Measurements from ENCODE around the gene CAGE1. TPM values are rescaled to one million over a fixed set of nuclear protein-coding genes. Genes with fewer than 3 reads are reported as not detected.
"Not testable (repeated sequence)": the region's sequence is repeated elsewhere in the genome, so short reads cannot be mapped to it uniquely, and the experiment has no call there.

CAGE1 gene
- total RNA-seq, 1 donor from 2014 or later: not detected

DNA sequence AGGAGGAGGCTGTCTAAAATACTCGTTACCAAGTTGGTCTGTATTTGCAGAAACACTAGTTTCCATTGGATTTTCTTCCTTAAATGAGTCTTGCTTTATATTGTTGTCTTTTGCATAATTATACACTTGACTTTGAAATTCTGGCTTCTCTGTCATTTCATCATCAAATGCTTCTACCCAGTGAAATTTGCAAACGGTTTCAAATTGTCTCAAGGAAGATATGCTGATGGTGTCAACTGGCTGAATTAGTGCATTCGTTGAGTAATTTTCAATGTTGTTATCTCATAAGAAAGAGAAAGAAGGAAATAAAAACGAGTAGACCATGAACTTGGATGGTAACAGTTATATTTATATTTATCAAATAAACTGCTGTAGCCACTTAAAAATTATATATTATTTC lies 10.8 kb downstream of the CAGE1 start:
- no peak overlapping the region for H3K27ac ChIP-seq
- no peaks in the 10 kb centered on the region for H3K27me3 ChIP-seq
- no peak for TF ChIP-seq CTCF (IDR thresholded peaks at IDR 0.05)
- H3K9me3 ChIP-seq: no peaks in the 10 kb centered on the region
- no peak for DNase-seq (ENCODE audit: low spot score in 2 of 2)
- no peaks in the 10 kb centered on the region for H3K4me1 ChIP-seq
- no peak overlapping the region for H3K4me3 ChIP-seq
- intact Hi-C loops (cut with DNase I): no loop called here
- H3K36me3 ChIP-seq: no peaks in the 10 kb centered on the region

GRCh38 chr6:7377961-7378360 lies 11.6 kb downstream of the CAGE1 start:
- Histone ChIP-seq H3K27me3 (no peaks in the 10 kb centered on the region), H3K36me3 (no peaks in the 10 kb centered on the region), H3K9me3 (no peaks in the 10 kb centered on the region), H3K4me3 (no peak overlapping the region), H3K27ac (no peak overlapping the region), H3K4me1 (no peaks in the 10 kb centered on the region)
- intact Hi-C loops (cut with DNase I): no loop called here
- DNase-seq (ENCODE audit: low spot score in 2 of 2): no peak
- TF ChIP-seq CTCF (IDR thresholded peaks at IDR 0.05): no peak

- Histone ChIP-seq H3K27ac (no peak overlapping the region), H3K27me3 (no peaks in the 10 kb centered on the region), H3K4me1 (no peaks in the 10 kb centered on the region), H3K9me3 (no peaks in the 10 kb centered on the region), H3K36me3 (no peaks in the 10 kb centered on the region), H3K4me3 (no peak overlapping the region)
- intact Hi-C loops (cut with DNase I): no loop called here
- TF ChIP-seq CTCF (IDR thresholded peaks at IDR 0.05): no peak
- DNase-seq (ENCODE audit: low spot score in 2 of 2): no peak
Observed at GRCh38 chr6:7373739-7374138, 15.8 kb downstream of the CAGE1 start.

DNA sequence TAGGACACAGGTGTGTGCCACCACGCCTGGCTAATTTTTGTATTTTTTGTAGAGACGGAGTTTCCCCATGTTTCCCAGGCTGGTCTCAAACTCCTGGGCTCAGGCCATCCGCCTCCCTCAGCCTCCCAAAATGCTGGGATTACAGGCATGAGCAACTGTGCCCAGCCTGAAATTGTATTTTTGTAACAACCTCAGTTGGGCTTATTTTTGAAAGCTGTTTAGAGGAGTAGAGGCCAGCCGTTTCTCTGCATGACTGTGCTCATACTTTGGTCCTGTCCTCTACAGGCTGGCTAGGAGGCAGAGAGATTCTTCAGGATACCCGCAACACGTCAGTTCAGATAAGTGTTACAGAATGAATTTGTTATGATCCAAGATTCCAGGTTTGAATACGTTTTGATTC lies 22.1 kb downstream of the CAGE1 start:
- intact Hi-C loops (cut with DNase I): no loop called here
- H3K4me3 ChIP-seq: no peak overlapping the region
- no peak for TF ChIP-seq CTCF (IDR thresholded peaks at IDR 0.05)

GRCh38 chr6:7351916-7352315 lies 37.6 kb downstream of the CAGE1 start:
- H3K36me3 ChIP-seq; DNase-seq (ENCODE audit: low spot score in 2 of 2); H3K27ac ChIP-seq; H3K9me3 ChIP-seq; intact Hi-C loops (cut with DNase I); H3K4me1 ChIP-seq; H3K27me3 ChIP-seq; H3K4me3 ChIP-seq: not testable (repeated sequence)

More for the DNA sequence above, 22.1 kb downstream of the CAGE1 start:
- no peak for DNase-seq (ENCODE audit: low spot score in 2 of 2)
- no peaks in the 10 kb centered on the region for H3K9me3 ChIP-seq
- no peak overlapping the region for H3K27ac ChIP-seq
- no peaks in the 10 kb centered on the region for H3K27me3 ChIP-seq
- H3K36me3 ChIP-seq: no peaks in the 10 kb centered on the region
- H3K4me1 ChIP-seq: no peaks in the 10 kb centered on the region

DNA sequence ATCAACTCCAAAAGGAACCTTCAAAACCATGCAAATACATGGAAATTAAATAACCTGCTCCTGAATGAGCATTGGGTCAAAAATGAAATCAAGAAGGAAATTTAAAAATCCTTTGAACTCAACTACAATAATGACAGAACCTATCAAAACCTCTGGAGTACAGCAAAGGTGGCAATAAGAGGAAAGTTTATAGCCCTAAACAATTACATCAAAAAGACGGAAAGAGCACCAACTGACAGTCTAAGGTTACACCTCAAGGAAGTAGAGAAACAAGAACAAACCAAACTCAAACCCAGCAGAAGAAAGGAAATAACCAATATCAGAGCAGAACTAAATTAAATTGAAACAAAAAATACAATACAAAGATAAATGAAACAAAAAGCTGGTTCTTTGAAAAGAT lies 39.0 kb downstream of the CAGE1 start:
- H3K4me3 ChIP-seq; H3K36me3 ChIP-seq; H3K4me1 ChIP-seq; H3K27ac ChIP-seq; intact Hi-C loops (cut with DNase I); DNase-seq (ENCODE audit: low spot score in 2 of 2); H3K9me3 ChIP-seq; H3K27me3 ChIP-seq: not testable (repeated sequence)

- H3K9me3 ChIP-seq; H3K36me3 ChIP-seq; H3K4me1 ChIP-seq; H3K27ac ChIP-seq; DNase-seq (ENCODE audit: low spot score in 2 of 2); H3K4me3 ChIP-seq; intact Hi-C loops (cut with DNase I); H3K27me3 ChIP-seq: not testable (repeated sequence)
Observed at GRCh38 chr6:7347551-7347997, 42.0 kb downstream of the CAGE1 start.

GRCh38 chr6:7344773-7345450 lies 44.6 kb downstream of the CAGE1 start:
- H3K9me3 ChIP-seq; H3K4me1 ChIP-seq; H3K27me3 ChIP-seq; DNase-seq (ENCODE audit: low spot score in 2 of 2); H3K36me3 ChIP-seq; H3K27ac ChIP-seq; intact Hi-C loops (cut with DNase I); H3K4me3 ChIP-seq: not testable (repeated sequence)

Measured in ascending aorta (tissue), 2 donors.